HG03460 (cell line): ENCODE data around the gene CRYBA1.
"Not testable (repeated sequence)": the region's sequence is repeated elsewhere in the genome, so short reads cannot be mapped to it uniquely, and the experiment has no call there.

Source experiments
- ATAC-seq: cut with Tn5 transposase; IDR thresholded peaks from one replicate; pipeline ENCODE4 v1.9.1; 2021; ENCODE audit not compliant: unreplicated experiment

CRYBA1 gene, protein sequence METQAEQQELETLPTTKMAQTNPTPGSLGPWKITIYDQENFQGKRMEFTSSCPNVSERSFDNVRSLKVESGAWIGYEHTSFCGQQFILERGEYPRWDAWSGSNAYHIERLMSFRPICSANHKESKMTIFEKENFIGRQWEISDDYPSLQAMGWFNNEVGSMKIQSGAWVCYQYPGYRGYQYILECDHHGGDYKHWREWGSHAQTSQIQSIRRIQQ

DNA sequence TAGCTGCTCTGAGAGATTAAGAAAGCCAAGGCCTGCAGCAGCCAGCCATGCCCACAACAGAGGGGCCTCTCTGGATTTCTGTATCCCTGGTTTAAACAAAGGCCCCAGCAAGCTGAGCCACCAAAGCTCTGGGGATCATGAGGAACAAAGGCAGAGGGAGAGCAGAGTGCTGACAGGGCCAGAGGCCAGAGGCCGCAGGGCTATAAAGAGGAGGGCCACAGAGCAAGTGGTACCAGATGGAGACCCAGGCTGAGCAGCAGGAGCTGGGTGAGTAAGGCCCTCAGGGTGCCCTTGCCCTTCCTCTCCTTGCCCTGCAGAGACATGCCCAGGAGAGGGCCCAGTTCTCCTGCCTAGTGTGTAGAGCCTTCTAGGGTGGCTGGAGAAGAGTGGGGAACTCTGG is at the start of gene CRYBA1:
TSS of gene CRYBA1 (plus strand) at position 232 of the 400 bp plus-strand sequence. CDS start at position 237, 5 bp downstream.
- no peak for ATAC-seq

DNA sequence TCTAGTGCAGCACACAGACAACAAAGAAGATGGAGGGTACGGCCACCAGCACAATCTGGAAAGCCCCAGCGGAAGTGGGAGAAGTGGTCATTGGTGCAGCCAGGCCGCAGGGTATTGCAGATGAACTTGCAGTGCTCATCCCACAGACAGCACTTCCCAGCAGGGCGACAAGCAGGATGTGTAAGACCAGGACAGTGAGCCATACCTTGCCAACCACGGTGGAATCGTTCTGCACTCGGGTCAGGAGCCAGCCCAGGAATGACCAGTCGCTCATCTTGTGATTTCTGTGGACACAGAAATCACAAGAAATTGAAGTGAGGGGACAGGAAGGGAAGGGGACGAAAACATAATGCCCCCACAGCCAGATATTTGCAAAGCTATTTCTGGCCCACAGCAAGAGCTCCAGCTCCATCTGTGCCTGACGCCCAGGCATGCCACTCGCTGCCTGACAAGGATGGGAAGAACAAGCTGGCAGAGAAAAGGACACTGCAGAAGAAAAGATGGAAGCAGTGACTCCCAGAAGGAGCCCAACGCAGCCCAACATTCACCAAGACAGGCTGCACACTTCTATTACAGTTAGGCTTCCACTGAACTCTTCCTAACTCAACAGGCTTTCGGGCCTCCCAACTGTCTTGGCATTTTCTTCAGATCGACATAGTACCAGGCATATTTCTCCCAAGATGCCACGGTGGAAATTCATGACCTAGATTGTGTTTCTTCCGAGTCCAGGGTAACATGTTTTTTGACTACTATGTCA is 49.0 kb upstream of the CRYBA1 start:
- no peak for ATAC-seq

DNA sequence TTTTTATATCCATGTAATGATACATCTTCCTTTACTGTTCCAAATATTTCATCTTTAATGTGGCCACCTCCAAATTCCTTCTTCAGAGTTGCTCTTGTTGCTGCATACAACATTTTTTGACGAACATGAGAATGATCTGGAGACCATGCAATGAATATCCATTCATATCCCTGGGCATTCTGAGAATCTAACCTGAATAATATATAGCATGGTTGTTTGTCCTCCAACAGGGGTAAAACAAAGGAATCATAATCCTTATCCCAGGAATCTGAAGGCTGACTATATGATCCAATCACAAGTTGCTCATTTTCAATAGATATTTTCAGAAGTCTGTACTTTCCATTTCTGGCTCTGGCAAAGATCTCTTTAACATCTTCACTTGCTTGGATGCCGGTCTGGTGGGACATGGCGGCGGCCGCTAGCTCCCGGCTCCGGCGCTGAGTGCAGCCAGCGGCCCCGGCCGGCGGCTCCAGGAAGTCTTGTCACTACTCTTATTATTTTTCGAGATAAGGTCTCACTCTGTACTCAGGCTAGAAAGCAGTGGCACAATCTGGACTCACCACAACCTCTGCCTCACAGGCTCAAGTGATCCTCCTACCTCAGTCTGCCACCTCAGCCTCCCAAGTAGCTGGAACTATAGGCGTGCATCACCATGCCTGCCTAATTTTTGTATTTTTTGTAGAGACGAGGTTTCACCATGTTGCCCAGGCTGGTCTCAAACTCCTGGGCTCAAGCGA is 42.4 kb upstream of the CRYBA1 start:
- ATAC-seq, result not testable (repeated sequence)

DNA sequence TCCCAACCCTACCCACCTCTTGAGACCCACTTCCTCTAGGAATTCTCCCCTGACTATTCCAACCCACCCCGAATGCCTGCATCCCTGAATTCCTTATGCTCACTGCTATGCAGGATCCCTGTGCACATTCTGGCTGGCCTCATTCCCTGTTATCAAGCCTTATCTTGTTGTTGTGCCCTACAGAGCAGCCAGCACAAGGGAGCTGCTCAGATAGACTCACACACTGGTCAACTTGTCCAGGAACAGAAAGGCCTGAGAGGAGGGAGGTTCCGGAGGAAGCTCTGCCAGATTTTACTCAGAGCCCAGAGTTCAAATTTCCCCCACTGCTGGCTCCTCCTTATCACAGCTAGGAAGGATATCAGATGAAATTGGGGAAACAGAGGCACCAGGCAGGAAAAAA is 41.6 kb upstream of the CRYBA1 start:
- no peak for ATAC-seq

DNA sequence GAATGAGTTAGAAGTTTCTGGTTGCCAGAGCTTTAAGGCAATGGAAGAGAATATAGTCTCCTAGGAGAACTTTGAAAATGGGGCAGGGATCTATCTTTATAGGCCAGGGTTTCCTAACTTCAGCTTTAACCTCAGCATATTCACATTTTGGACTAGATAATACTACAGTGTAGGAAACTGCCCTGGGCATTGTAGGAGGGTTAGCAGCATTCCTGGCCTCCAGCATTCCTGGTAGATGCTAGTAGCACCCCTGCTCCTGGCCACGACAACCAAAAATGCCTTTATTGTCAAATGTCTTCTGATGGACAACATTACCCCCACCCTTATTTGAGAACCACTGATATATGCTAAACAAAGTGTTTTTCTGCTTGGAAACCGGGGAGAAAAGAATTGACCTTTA is 38.7 kb upstream of the CRYBA1 start:
- ATAC-seq, result no peak

DNA sequence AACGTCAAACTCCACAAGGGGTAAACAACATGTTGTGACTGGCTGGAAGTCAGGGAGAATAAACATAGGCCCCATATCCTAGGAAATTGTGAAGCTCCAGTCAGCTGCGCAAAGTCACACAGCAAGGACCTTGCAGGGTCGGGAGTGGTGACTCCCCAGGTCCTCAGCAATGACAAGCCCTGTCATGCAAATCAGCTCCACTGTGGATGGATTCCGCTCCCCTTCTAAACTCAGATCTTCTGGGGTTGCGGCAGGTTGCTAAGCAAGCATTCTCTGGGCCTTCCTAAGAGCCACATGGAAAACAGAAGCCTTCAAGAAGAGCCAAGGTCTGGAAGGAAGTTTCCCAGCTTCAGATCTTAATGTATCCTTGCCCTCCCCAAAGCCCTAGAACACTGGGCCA is 37.6 kb upstream of the CRYBA1 start:
- no peak for ATAC-seq

DNA sequence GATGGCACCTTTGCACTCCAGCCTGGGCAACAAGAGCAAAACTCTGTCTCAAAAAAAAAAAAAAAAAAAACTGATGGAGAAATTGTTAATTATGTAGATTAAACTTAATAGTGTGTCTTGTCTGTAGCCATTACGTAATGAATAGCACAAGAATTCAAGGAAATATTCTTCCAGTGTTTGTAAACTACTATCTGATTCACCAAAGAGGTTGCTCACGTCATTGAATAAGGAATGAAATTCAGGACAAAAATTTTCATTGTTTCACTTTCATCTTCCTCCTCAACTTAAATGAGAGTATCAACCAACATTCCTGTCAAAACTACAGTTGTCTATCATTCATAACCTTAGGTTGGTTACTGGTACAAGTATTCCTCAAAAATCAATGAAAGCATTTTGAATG is 35.8 kb upstream of the CRYBA1 start:
- no peak for ATAC-seq

DNA sequence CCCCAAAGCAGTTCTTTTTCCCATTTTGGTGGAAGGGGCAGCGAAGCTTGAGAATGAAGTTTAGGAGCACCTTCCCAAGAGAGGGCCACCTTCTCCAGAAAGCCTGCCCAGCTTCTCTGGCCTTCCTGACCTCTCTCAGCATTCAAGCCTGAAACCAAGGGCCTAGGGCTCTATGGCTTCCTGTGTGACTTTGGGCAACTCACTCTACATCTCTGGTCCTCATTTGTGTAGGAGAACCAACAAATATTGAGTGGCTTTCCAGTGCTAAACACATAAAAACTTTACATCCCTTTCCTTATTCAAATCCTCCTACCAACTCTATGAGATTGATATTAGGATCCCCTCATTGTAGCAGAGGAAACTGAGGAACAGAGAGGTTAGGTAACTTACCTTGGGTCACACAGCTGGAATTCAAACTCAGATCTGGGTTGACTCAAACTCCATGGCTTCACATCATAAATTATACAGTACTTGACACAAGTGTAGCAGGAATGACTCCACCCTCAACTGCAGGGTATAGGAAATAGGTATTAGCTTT is 34.5 kb upstream of the CRYBA1 start:
- no peak for ATAC-seq

DNA sequence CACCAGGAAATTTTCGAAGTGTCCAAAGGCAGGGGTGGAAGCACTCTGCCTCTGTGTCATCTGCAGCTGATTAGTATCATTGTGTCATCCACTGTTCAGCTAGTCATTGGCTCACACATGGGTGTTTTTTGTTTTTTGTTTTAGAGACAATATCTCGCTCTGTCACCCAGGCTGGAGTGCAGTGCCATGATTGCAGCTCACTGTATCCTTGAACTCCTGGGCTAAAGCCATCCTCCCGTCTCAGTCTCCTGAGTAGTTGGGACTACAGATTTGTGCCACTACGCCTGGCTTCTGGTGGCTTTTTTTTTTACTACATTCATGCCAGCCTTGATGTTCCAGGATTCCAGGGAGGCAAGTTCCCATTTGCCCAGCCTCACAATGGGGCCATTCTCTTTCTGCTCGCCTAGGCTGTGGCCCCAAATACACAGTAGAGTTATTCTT is 34.0 kb upstream of the CRYBA1 start:
- ATAC-seq, result no peak

DNA sequence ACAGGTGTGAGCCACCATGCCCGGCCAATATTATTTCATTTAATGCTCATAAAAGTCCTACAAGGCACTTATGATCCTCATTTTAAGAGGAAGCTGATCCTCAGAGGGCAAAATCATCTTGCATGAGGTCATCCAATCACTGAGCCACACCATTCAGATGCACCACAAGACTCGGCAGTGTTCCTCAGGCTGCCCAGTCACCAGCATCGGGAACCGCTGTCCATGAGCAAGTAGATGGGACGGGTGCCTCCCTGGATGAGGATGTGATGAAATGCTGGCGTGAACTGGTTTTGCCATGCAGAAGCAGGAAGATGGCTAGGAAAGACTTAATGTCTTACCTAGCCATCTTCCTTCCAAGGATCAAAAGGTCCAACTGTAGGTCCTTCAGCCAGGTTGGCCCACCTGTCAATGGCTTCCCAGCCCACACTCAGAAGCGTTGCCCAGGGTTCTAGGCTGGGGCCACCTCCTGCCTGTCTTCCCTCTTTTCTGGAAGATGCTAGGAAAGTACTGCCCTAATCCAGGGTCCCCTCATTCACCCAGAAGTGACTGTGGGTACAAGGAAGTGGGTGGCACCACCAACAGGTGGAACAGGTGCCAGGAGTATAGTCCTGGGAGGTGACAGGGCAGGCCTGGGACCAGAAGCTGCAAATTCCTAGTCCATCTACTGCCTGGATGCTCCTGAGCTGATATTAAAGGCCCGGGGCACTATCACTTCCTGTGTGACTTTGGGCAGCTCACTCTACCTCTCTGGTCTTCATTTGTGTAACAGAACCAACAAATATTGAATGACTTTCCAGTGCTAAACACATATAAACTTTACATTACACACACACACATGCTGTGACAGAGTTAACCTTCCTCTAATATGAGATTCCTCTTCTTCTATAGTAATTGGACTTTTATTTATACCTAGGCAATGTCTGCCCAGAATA is 32.2 kb upstream of the CRYBA1 start:
- ATAC-seq, result no peak

DNA sequence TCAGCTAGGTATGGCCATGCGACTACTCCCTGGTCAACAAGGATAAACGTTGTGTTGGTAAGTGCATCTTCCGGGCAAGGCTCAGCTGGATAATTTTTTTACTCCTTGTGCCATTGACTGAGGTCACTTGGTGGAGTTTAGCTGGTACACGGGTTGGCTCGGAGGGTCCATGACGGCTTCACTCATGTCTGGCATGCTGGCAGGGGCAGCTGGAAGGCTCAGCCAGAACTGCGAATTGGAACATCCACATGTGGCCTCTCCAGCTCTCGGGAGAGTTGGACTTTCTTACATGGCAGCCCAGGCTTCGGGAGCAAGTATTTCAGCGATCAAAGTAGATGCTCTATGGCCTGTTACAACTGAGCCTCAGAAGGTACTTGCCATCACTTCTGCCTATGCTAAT is 31.5 kb upstream of the CRYBA1 start:
- no peak for ATAC-seq

DNA sequence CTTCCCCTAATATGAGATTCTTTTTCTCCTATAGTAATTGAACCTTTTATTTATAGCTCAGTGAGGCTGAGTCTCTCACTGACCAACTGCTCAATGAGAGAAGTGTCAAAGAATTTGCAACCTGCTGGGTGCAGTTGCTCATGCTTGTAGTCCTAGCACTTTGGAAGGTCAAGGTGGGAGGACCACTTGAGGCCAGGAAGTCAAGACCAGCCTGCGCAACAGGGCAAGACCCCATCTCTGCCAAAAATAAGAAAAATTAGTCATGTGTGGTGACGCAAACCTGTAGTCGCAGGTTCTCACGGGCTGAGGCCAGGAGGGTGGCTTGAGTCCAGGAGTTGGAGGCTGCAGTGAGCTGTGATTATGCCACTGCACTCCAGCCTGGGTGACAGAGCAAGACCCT is 30.9 kb upstream of the CRYBA1 start:
- no peak for ATAC-seq

DNA sequence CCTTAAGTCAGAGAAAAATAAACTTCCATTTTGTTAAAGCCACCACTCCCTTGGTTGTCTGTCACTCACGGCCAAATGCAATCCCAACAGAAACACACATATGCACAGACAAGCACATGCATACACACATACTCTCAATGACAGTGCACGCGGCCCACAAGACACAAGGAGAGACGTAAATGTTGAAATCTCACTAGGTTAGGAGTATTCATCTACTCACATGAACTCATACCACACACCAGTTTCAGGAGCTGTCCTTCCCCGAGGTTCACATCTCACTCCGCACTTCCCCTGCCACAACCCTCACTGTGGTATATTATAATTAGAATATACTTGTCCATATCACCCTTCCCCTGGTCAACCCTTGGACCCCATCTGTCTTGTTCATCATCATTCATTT is 30.5 kb upstream of the CRYBA1 start:
- ATAC-seq, result no peak

DNA sequence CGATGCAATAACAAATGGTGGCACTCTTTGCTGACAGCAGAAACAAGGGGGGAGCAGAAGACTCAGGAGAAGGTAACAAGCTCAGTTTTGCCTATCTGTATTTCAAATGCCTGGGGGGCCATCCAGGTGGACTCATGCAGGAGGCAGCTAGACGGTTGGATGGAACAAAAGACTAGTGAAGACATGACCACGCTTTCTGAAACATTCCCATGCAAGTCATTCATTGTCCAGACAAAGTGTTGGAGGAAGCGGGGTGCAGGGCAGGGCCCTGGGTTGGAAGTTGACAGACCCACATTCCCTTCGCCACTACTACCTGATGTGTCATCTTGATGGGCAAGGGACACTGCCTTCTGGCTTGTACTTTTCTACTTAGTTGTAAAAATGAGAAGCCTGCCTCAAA is 29.8 kb upstream of the CRYBA1 start:
- ATAC-seq, result no peak

DNA sequence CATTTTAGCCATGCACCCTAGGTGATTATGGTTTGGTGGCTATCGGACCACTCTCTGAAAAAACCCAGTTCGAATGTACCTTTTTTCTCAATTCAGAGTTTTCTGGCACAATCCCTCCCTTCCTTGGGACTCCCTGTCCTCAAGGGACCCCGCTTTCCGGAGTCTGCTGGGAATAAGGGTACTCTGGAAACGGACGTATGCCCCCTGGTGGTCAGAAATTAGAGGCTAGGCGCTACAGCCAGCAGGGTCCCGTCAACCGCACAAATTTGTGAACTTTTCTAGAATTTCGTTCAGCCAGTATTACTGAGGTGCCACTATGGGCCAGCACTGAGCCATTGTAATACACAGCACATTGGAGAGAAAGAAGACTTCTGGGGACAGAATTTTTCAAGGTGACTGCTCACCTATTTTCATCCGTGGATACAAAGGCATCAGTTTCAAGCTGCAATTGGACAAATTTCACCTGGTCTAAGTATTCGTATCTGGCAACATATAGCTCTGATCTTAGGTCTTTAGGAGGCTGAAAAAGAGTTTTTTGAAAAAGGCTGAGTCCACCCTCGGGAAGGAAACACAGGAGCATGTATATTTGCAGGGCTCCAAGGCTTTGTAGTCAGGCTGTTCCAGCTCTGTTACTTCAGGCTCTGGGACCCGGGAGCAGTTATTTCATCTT is 27.1 kb upstream of the CRYBA1 start:
- ATAC-seq, result no peak

DNA sequence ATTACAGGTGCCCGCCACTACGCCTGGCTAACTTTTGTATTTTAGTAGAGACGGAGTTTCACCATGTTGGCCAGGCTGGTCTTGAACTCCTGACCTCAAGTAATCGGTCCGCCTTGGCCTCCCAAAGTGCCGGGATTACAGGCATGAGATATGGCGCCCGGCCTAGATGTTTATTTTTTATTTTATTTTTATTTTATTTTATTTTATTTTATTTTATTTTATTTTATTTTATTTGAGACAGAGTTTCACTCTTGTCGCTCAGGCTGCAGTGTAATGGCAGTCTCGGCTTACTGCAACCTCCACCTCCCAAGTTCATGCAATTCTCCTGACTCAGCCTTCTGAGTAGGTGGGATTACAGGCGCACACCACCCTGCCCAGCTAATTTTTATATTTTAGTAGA is 25.3 kb upstream of the CRYBA1 start:
- not testable (repeated sequence) for ATAC-seq

DNA sequence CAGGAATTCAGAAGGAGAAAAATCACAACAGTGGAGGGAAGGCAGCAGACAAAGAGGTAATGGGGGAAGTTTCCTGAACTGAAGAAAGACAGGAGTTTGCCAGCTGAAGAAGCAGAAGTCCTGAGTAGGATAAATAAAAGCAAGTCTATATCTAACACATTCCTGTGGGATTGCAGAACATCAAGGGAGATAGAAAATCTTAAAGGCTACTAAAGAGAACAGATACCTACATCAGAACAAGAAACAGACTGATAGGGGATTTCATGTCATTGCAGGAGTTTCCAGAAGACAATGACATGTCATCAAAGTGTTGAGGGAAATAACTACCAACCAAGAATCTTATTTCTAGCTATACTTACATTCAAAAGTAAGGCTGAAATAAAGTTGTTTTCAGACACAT is 21.3 kb upstream of the CRYBA1 start:
- no peak for ATAC-seq

DNA sequence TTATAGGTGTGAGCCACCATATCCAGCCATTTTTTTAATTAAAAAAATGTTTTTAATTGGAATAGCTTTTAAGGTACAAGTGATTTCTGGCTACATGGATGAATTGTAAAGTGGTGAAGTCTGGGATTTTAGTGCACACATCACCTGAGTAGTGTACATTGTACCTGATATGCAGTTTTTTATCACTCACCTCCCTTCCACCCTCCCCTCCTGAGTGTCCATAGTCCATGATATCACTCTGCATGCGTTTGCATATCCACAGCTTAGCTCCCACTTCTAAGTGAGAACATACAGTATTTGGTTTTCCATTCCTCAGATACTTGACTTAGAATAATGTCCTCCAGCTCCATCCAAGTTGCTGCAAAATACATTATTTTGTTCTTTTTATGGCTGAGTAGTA is 13.4 kb upstream of the CRYBA1 start:
- no peak for ATAC-seq

DNA sequence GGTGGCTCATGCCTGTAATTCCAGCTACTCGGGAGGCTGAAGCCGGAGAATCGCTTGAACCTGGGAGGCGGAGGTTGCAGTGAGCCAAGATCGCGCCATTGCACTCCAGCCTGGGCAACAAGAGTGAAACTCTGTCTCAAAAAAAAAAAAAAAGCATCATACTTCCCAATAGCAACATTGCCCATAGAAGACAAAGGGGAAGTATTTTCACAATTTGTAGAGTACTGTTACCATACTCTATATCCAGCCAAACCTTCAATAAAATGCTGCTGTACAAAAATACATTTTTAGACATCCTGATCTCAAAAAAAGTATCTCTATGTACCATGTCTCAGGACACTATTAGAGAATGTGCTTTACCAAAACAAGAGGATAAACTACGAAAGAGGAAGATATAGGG is 11.7 kb upstream of the CRYBA1 start:
- not testable (repeated sequence) for ATAC-seq

DNA sequence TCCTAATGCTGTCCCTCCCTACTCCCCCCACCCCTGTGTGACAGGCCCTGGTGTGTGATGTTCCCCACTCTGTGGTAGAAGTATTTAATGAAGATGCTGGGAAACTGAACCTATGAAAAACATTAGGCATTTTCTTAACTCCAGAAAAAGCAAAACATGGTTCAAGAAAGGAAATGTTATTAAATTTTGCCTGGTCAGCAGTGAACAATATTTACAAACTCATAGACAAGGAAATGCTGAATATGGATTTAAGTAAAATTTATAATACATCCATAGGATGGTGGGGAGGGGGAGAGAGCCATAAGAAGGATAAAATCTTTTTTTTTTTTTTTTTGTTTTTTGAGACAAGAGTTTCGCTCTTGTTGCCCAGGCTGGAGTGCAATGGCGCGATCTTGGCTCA is 10.8 kb upstream of the CRYBA1 start:
- no peak for ATAC-seq
